ENCODE data around the gene GRIK1.
"Not testable (repeated sequence)": the region's sequence is repeated elsewhere in the genome, so short reads cannot be mapped to it uniquely, and the experiment has no call there.

The GRIK1 gene

DNA sequence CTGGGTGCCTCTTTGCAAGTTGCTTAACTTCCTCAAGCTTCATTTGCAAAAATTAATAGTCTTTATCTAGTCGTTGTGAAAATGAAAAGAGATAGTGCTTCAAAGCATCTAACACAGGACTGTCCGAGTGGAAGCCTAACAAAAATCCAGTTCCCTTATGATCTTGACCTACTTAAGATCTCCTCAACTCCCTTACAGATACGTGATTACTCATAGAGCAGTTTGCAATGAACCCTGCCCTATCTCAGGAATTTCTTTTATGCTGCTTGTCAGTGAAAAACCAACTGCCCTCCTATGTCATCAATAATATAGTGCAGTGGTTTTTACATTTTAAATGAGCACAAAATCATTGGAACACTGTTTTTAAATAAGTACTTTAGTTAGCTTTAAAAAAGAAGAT, 326.8 kb downstream of the GRIK1 start:
- no peaks in the 10 kb centered on the region for H4K20me1 ChIP-seq (ENCODE audit: insufficient read depth, low read length, poor library complexity, severe bottlenecking)
- H3K4me2 ChIP-seq (ENCODE audit: low read depth, low read length, poor library complexity, severe bottlenecking) = no peak overlapping the region
- H3F3A ChIP-seq (ENCODE audit: low read depth) = no peaks in the 10 kb centered on the region
- H3K27me3 ChIP-seq (ENCODE audit: insufficient read depth, low read length, poor library complexity, severe bottlenecking) = no peaks in the 10 kb centered on the region
- H3K79me2 ChIP-seq (ENCODE audit: insufficient read depth, low read length) = no peaks in the 10 kb centered on the region
- H3K9ac ChIP-seq (ENCODE audit: low read depth, low read length, poor library complexity, severe bottlenecking) = no peak overlapping the region
- no peak overlapping the region for H3K4me3 ChIP-seq (ENCODE audit: low read length, poor library complexity, severe bottlenecking)
- no peaks in the 10 kb centered on the region for H3K36me3 ChIP-seq (ENCODE audit: insufficient read depth, low read length)
- H3K9me2 ChIP-seq (replicated peaks; ENCODE audit: low read depth, low read length) = no peaks in the 10 kb centered on the region
- no peaks in the 10 kb centered on the region for H3K4me1 ChIP-seq (ENCODE audit: insufficient read depth, low read length, poor library complexity, severe bottlenecking)
- H3K9me3 ChIP-seq (ENCODE audit: insufficient read depth, low read depth, low read length) = no peaks in the 10 kb centered on the region
- TF ChIP-seq, protein P1, sequence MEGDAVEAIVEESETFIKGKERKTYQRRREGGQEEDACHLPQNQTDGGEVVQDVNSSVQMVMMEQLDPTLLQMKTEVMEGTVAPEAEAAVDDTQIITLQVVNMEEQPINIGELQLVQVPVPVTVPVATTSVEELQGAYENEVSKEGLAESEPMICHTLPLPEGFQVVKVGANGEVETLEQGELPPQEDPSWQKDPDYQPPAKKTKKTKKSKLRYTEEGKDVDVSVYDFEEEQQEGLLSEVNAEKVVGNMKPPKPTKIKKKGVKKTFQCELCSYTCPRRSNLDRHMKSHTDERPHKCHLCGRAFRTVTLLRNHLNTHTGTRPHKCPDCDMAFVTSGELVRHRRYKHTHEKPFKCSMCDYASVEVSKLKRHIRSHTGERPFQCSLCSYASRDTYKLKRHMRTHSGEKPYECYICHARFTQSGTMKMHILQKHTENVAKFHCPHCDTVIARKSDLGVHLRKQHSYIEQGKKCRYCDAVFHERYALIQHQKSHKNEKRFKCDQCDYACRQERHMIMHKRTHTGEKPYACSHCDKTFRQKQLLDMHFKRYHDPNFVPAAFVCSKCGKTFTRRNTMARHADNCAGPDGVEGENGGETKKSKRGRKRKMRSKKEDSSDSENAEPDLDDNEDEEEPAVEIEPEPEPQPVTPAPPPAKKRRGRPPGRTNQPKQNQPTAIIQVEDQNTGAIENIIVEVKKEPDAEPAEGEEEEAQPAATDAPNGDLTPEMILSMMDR (conservative IDR thresholded peaks at IDR 0.05; ENCODE audit: low read length) = no peak
- TF ChIP-seq EZH2phosphoT487 (IDR thresholded peaks at IDR 0.05; ENCODE audit: borderline replicate concordance) = no peak
- no peak overlapping the region for H2AFZ ChIP-seq (ENCODE audit: low read length)

DNA sequence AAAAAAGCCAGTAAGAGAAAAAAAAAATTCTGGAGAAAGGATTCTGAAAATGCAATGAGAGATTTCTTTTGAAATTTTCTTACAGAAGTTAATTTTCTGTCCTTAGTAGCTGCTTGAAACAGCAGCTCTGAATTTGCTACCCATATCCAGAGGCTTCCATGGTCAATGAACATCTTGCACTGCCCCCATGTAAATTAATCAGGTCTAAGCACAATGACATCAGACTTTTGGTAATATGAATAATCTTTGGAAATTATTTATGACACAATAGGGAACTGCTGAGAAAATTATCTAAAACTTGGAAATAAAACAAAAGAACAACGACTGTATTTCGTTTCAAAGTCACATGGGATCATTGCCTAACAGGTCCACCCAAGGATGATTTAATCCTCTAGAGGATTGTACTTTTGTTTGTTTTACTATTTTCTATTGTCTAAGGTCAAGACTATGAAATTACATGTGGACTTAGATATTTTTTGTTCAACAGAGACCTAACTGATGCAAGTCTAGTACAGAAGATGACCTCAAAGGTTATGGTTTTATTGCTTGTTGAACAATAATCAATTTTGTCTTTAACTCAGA, 328.9 kb downstream of the GRIK1 start:
- Histone ChIP-seq H3F3A (ENCODE audit: low read depth) (no peaks in the 10 kb centered on the region), H3K4me2 (ENCODE audit: low read depth, low read length, poor library complexity, severe bottlenecking) (no peak overlapping the region), H2AFZ (ENCODE audit: low read length) (no peak overlapping the region), H3K9me3 (ENCODE audit: insufficient read depth, low read depth, low read length) (no peaks in the 10 kb centered on the region), H3K4me3 (ENCODE audit: low read length, poor library complexity, severe bottlenecking) (no peak overlapping the region), H3K36me3 (ENCODE audit: insufficient read depth, low read length) (no peaks in the 10 kb centered on the region), H3K27me3 (ENCODE audit: insufficient read depth, low read length, poor library complexity, severe bottlenecking) (no peaks in the 10 kb centered on the region), H4K20me1 (ENCODE audit: insufficient read depth, low read length, poor library complexity, severe bottlenecking) (no peaks in the 10 kb centered on the region), H3K9me2 (replicated peaks; ENCODE audit: low read depth, low read length) (no peaks in the 10 kb centered on the region), H3K79me2 (ENCODE audit: insufficient read depth, low read length) (no peaks in the 10 kb centered on the region), H3K4me1 (ENCODE audit: insufficient read depth, low read length, poor library complexity, severe bottlenecking) (no peaks in the 10 kb centered on the region), H3K9ac (ENCODE audit: low read depth, low read length, poor library complexity, severe bottlenecking) (no peak overlapping the region)
- TF ChIP-seq EZH2phosphoT487 (IDR thresholded peaks at IDR 0.05; ENCODE audit: borderline replicate concordance) = no peak
- TF ChIP-seq, protein P1 (conservative IDR thresholded peaks at IDR 0.05; ENCODE audit: low read length) = no peak

DNA sequence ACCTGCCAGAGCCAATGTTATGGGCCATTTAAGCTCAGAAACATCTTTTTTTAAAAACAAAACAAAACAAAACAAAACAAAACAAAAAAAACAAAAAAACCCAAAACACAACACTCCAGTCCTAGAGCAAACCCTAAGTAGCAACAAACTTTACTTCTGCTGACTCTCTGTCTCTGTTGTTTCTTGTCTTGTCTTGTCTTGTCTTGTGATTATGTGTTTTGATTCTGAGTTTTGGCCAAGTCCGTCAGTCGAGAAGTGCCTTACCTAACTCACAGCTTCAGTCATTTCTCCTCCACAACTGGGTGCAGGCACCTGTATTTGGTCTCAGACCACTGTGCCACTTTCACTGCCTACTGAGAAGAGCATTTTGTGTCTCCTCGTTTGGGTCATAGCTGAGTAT, 333.2 kb downstream of the GRIK1 start:
- Histone ChIP-seq H3K79me2 (ENCODE audit: insufficient read depth, low read length) (no peaks in the 10 kb centered on the region), H3F3A (ENCODE audit: low read depth) (no peaks in the 10 kb centered on the region), H4K20me1 (ENCODE audit: insufficient read depth, low read length, poor library complexity, severe bottlenecking) (no peaks in the 10 kb centered on the region), H3K9me2 (replicated peaks; ENCODE audit: low read depth, low read length) (no peaks in the 10 kb centered on the region), H3K36me3 (ENCODE audit: insufficient read depth, low read length) (no peaks in the 10 kb centered on the region), H3K4me3 (ENCODE audit: low read length, poor library complexity, severe bottlenecking) (no peak overlapping the region), H3K9me3 (ENCODE audit: insufficient read depth, low read depth, low read length) (no peaks in the 10 kb centered on the region), H3K27me3 (ENCODE audit: insufficient read depth, low read length, poor library complexity, severe bottlenecking) (no peaks in the 10 kb centered on the region), H3K4me1 (ENCODE audit: insufficient read depth, low read length, poor library complexity, severe bottlenecking) (no peaks in the 10 kb centered on the region), H2AFZ (ENCODE audit: low read length) (no peak overlapping the region), H3K9ac (ENCODE audit: low read depth, low read length, poor library complexity, severe bottlenecking) (no peak overlapping the region), H3K4me2 (ENCODE audit: low read depth, low read length, poor library complexity, severe bottlenecking) (no peak overlapping the region)
- TF ChIP-seq EZH2phosphoT487 (IDR thresholded peaks at IDR 0.05; ENCODE audit: borderline replicate concordance) = no peak
- TF ChIP-seq, protein P1 (conservative IDR thresholded peaks at IDR 0.05; ENCODE audit: low read length) = no peak

DNA sequence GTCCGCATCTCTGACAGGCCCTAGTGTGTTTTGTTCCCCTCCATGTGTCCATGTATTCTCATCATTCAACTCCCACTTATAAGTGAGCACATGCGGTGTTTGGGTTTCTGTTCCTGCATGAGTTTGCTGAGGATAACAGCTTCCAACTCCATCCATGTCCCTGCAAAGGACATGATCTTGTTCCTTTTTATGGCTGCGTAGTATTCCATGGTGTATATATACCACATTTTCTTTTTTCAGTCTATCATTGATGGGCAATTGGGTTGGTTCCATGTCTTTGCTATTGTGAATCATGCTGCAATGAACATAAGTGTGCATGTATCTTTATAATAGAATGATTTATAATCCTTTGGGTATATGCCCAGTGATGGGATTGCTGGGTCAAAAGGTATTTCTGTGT, 334.6 kb downstream of the GRIK1 start:
- not testable (repeated sequence) for H3F3A ChIP-seq (ENCODE audit: low read depth); H3K36me3 ChIP-seq (ENCODE audit: insufficient read depth, low read length); H3K79me2 ChIP-seq (ENCODE audit: insufficient read depth, low read length); H3K9me2 ChIP-seq (replicated peaks; ENCODE audit: low read depth, low read length); H4K20me1 ChIP-seq (ENCODE audit: insufficient read depth, low read length, poor library complexity, severe bottlenecking); H3K4me1 ChIP-seq (ENCODE audit: insufficient read depth, low read length, poor library complexity, severe bottlenecking); H3K4me3 ChIP-seq (ENCODE audit: low read length, poor library complexity, severe bottlenecking); H2AFZ ChIP-seq (ENCODE audit: low read length); H3K27me3 ChIP-seq (ENCODE audit: insufficient read depth, low read length, poor library complexity, severe bottlenecking); H3K9me3 ChIP-seq (ENCODE audit: insufficient read depth, low read depth, low read length); H3K9ac ChIP-seq (ENCODE audit: low read depth, low read length, poor library complexity, severe bottlenecking); H3K4me2 ChIP-seq (ENCODE audit: low read depth, low read length, poor library complexity, severe bottlenecking)

All from Loucy (cell line).